Medulla oblongata (tissue), 1 donor: ENCODE data around the gene ZEB1.
"Not testable (repeated sequence)": the region's sequence is repeated elsewhere in the genome, so short reads cannot be mapped to it uniquely, and the experiment has no call there.

Source experiments
- DNase-seq: peaks from one replicate; pipeline ENCODE4 v3.0.0-alpha.2; 2015; ENCODE audit errors: extremely low spot score

The ZEB1 gene

DNA sequence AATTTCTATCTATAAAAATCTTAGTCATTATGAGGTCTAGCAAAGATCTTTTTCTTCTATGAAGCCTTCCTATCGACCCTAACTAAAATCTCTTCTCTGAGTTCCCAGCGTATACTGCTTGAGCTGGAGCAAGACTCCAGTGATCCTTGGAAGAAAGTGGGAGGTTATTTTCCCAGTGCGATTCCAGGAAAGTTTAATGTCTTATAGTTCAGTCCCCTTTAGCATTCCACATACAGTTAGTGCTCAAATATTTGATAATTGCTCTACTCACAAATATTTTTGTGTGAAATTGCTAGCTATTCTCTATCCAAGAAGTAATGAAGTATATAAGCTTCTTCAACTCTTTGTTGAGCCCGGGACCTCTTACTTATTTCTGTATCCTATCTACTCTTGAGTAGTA, 47.7 kb downstream of the ZEB1 start:
- DNase-seq = no peak

DNA sequence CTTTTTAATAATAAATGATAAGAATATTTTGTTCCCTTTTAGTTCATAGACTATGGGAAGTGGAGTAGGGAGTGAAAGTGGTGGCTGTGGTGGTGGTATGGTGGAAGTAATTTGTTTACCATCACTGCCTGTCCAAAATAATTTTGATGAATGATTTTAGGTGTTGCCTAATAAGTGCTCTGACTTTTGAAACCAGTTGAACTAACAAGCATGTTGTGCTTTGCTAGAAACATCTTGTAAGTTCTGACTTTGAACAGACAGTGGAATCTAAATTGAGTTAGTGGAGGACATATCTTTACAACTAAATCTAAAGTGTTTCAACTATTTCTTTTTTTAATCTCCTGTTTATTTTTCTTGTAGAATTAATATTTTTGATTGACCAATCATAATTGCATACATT, 49.7 kb downstream of the ZEB1 start:
- no peak for DNase-seq

DNA sequence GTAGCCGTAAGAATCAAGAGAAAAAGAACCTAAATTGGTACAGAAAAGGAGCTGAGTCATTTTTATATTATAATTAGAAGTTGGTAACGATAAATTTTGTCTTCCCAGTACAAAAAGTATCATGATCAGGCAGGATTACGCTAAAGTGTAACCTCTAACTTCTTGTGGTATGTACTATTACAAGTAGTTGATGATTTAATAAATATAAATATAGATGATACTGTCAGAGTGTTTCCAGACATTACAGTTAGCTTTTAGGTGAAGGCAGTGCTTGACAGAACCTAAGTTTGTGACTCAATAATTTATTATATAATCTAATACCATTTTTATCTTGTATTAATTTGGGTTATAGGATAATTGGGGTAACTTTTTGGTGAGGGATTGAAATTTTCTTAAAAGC, 53.4 kb downstream of the ZEB1 start:
- no peak for DNase-seq

DNA sequence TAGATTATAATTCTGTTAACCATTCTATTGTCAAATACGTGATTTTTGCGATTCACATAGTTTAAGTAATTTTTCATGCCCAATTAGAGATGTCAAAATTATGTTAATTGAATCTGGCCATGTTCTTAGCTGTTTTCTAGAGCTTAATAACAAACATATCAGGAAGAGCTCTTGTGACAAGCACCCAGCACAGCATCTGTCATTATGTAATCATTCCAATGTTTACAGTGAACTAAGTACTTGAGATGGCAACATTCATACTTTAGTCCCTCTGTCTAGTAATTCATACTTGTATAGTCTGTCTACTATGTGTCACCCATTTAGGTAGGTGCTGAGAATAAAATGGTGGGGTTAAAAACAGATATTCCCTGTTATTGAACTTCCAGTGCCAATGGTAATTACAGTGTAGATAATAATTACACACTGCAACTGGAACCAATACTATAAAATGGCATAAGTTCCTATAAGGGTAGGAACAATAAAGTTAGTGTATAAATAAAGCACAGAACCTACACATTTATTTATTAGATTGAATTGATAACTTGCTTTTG, 55.2 kb downstream of the ZEB1 start:
- no peak for DNase-seq

DNA sequence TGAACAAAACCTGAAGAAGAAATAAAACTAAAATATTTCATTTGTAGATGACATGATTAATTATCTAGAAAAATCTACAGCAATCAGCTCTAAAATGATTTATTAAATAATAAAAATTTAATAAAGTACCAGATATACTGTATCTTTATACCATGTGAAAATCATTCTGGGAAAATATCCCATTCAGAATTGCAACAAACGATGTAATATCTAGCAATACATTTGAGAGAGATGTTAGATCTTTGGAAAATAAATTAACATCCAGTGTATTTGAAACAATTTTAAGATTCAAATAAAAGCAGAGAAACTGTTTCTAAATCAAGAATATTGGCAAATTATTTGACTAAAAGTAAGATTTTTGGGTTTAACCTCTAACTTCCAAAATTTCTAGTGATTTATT, 62.2 kb downstream of the ZEB1 start:
- DNase-seq = no peak

DNA sequence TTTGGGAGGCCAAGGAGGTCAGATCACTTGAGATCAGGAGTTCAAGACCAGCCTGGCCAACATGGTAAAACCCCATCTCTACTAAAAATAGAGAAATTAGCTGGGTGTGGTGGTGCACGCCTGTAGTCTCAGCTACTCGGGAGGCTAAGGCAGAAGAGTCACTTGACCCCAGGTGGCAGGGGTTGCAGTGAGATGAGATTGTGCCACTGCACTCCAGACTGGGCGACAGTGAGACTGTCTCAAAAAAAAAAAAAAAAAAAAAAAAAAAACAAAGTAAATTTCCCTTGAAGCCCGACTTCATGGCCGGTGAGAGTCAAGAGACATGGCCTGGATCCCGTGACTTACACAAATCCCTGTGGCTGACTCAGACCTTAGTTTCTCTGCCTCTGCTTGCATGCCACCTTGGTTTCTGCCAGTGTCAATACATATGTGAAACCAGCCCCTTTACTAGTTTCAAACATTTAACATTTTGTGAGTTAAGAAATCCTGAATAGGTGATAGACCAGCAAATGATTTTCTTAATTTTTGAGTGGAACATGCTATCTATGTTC, 62.8 kb downstream of the ZEB1 start:
- no peak for DNase-seq

DNA sequence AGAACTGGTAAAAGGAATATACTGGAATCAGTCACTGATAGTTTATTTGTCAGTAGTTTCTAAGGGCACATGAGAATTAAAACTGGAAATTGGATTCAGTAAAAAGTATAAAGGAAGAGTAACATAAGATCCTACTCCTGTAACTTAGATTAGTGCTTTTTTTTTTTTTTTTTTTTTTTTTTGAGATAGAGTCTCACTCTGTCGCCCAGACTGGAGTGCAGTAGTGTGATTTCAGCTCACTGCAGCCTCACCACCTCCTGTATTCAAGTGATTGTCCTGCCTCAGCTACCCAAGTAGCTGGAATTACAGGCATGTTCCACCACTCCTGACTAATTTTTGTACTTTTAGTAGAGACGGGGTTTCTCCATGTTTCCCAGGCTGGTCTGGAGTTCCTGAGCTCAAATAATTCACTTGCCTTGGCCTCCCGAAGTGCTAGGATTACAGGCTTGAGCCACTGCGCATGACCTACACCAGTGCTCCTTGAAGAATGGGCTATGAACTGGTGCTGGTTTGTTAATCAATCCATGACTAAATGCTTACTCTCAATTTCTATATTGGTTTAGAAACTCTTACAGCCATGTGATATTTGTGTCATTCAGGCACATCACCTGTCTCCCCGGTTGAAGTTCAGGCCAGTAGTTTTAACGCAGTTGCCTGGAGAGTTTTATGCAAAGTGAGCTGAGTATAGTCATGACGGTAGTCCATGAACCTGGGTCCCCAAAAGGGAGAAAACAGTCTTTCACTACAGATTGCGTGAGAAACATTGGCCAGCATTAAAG, 65.0 kb downstream of the ZEB1 start:
- DNase-seq = no peak

DNA sequence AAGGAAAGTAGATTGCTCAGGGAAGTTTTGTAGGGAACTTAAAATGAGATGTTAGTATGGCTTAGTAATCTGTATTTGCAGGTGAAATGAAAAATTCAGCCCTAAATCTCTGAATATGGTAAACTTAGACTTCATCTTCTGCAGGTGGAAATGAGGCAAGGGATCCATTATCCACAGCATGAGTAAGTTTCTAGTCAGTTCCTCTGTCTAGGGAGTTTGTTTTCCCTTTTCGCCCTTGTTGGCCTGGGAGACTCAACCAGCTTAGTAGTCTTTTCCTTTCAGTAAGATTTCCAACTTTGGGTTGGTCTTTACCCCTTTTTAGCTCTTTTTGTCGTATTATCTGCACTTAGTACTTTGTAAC, 65.6 kb downstream of the ZEB1 start:
- DNase-seq = no peak

DNA sequence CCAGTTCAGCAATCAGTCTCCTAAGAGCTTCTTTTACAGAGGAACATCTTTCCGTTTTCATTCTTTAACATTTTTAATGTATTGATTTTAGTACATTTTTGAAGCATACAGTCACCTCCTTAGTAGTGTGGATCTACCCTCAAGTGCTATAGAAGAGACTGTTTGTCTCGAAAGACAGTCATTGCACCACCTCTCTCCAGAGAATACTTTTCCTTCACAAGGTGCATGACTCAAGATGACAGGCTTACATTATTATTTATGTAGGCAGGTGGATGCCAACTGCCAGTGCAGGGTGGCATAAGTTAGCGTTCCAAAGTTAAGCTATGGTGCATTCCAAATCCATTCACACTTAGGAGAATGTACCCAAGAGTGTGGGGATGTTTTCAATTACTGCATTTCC, 71.8 kb downstream of the ZEB1 start:
- DNase-seq = no peak

DNA sequence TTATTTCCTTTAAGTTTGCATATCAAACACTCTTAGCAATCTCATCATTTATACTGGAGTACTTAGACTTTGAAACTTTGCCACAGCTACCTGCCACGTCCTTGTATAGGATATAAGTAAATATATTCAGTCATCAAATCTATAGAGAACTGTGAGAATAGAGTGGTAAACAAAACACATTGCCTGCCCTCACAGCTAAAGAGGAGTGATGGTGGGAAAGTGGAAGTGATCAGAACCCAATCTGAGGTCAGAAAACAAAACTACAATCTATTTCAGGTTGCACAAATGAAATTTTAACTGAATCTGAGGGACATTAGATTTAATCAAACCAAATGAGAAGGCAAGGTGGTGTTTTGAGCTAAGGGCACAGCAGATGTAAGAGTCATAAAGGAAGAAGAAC, 74.8 kb downstream of the ZEB1 start:
- no peak for DNase-seq

DNA sequence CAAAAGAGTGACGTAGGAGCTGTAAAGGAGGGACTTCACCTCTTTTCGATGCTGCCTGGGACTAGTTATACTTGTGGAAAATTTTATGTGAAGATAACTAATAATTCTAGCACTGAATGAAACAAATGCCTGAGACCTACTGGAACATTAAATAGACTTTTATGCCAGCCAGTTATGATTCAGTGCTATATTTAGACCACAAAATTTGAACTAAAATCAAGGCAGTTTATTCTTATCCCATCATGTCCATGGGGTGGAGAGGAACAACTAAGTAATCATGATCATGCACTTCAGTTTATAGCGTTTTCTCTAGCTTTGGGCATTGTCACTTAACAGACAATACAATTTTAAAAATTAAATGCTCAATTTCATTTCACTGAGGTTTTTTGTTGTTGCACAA, 76.7 kb downstream of the ZEB1 start:
- DNase-seq = no peak

DNA sequence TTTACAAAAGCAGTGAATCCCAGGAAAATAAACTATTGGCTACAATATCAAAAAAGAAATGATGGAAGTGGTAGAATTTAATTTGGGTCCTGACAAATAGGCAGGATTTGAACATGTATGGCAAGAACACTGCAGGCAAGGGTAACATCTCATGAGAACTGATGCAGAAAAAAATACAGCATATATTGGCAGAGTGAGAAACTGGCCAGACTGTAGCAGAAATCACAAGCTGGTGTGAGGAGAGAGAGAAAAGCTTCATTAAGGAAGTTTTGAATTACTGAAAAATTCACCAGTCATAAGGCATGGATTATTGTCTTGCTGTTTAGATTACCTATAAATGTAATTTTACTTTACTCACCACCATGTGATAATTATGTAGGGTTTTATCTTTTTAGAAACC, 77.4 kb downstream of the ZEB1 start:
- DNase-seq = no peak

DNA sequence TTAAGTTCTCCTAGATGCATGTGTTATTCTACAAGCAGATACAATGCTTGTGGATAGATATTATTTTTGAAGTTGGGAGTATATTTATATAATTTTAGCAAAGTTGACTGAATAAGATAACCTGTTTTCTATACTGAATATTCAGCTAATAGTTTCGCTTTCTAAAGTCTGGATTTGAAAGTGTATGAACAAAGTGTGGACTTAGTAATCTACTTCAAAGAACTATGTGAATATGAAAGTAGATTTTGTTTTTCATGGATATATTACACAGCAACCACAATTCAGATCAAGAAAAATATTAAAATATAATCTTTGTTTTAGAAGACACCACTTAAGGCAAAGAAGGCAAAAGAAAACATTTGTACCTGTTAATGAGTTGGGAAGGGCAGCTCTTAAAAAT, 78.8 kb downstream of the ZEB1 start:
- no peak for DNase-seq

DNA sequence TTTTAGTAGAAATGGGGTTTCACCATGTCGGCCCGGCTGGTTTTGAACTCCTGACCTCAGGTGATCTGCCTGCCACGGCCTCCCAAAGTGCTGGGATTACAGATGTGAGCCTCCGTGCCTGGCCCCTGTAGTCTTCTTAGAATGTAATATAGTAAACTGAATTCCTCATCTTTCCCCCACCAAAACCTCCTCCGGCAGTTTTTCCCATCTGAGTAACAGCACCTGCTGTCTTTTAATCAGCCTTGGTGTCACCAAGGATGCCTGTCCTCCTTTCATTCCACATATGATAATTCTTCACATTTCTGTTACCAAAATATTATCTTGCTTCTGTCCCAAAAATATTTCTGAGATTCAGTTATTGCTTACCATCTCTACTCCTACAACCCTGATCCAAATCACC, 80.2 kb downstream of the ZEB1 start:
- no peak for DNase-seq

DNA sequence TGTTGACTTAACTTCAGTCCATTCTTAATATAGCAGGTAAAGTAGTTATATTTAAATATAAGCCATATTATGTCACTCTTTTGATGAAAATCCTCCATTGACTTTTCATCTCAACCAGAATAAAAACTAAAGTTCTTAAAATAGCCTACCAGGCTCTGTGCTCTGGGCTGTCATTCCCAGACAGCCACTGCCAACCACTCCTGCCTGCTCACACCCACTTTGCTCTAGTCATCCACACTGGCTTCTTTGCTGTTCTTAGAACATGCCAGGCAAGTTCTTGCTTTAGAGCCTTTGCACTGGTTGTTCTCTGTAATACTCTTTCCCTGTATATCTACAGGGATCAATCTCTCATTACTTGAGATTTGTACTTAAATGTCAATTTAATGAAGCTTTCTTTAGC, 80.6 kb downstream of the ZEB1 start:
- peak; percentile 53 for DNase-seq

DNA sequence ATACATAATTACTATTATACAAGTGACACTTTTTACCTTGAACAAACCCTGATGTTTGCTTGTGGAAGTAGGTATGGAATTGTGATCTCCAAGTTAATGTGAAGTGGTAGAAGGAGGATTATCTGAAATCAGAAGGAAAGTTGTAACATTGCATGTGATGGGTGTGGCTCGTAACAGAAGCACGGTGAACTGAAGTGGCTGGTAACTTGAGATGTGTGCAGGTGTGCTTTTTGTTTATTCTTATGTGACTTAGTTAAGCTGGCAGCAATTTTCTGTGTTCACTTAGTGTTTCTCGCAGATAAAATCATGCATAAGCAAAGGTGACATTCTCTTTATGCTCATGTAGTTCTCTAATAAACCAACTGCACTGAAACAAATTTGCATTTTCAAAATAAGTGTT, 82.3 kb downstream of the ZEB1 start:
- no peak for DNase-seq

DNA sequence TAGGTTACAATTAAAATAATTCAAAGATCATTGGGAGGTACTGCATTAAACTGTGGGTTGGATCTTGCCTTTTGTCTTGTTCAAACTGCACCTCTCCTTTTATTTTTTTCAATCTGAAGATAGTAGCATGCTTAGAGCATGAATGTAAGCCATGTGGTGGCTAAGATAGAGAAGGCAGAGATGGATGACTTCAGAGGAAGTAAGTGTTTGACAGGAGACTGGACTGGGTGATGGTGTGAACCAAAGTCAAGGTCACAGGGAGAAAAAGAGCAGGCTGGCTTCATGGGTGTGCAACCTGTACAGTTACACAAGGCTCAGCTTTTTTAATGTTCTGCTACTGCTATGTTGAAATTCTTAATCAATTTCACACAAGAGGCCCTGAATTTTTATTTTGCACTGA, 85.6 kb downstream of the ZEB1 start:
- no peak for DNase-seq

DNA sequence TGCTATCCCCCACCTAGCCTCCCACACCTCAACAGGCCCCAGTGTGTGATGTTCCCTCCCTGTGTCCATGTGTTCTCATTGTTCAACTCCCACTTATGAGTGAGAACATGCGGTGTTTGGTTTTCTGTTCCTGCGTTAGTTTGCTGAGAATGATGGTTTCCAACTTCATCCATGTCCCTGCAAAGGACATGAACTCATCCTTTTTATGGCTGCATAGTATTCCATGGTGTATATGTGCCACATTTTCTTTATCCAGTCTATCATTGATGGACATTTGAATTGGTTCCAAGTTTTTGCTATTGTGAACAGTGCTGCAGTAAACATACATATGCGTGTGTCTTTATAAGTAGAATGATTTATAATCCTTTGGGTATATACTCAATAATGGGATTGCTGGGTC, 86.8 kb downstream of the ZEB1 start:
- DNase-seq = not testable (repeated sequence)

DNA sequence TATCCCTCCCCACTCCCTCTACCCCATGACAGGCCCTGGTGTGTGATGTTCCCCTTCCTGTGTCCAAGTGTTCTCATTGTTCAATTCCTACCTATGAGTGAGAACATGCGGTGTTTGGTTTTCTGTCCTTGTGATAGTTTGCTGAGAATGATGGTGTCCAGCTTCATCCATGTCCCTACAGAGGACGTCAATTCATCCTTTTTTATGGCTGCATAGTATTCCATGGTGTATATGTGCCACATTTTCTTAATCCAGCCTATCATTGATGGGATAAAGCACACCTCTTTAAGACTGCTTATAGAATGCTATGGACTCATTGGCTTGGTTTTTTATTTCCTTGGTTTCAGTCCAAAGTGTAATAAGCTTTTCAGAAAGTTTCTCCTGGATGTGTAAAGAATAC, 93.4 kb downstream of the ZEB1 start:
- DNase-seq = not testable (repeated sequence)

DNA sequence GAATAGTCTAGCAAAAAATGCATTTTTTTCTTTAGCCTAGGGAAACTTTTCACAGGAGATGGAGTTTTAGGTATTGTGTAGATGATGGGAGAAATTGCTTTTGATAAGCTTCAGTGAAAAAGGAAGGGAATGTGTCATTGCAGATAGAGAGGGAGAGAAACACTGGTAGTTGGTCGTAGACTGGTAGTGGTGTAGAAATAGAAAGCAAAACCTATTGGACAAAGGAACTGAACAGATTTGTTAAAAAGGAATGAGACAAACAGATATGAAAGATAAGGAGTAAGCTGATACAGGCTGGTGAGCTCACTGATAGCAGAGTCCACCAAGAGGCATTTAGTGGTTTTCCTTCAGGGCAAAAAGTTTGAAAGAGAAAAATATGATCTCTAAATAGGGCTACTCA, 94.3 kb downstream of the ZEB1 start:
- no peak for DNase-seq

DNA sequence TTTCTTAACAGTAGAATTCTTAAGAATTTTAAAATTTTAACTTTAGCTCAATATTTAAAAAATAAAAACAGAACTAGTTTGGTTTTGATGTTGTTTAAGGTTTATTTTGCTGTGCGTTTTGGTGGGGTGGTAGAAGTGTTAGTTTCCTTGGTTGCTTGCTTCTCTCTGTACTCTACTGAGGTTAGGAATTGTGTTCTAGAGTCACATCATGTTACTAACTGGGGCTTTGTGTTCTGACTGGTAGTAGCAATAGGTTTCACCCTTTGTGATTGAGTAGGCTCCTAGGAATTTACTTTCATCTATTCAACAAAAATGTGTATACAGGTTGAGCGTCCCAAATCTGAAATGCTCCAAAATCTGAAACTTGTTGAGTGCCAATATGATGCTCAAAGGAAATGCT, 99.5 kb downstream of the ZEB1 start:
- DNase-seq = no peak

DNA sequence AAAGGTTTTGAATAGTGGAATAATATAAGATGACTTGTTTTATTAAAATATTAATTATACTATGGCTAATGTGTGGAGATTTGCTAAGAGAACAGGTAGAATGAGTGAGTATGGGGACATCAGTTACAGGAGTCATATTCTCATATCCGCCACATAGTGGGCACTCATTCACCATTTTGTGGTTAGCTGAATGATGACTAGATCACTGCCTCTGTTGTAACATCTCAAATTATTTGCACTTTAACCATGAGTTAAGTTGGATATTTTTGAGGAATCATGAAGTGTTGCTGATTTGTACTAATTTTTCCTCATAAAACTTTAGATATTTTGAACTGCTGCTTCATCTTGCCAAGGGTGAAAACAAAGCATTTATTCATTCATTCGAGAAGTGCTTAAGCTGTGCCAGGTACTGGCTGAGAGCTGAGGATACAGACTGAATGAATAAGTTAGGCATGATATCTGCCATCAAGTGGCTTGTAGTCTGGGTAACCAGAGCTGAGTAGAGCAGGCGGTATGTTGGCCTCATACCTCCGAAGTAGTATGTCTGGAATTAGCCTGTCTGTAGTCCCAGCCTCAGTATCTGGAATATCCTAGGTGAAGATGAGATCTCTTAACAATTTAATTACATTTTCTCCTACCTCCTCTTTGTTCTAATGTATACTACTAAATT, 100.5 kb downstream of the ZEB1 start:
- DNase-seq = peak; percentile 30

DNA sequence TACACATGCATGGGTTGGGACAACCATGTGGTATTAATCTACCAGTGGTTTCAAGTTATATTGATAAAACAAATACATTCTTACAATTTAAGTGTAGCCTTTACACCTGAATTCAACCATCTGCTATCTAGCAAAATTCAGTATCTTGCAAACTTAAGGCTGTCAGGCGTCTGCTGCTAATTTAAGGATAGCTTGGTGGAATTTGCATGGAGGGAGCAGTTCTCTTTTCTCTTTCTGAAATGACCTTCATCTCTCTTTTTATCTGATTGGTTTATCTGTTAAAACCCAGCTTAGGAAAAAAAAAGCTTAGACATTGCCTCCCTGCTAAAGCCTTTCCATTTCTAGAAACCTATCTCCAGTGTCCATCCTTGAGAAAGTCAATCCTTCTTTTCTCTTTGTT, 102.3 kb downstream of the ZEB1 start:
- DNase-seq = no peak
